ENCODE data around the gene CNOT4. TPM values are rescaled to one million over a fixed set of nuclear protein-coding genes. Genes with fewer than 3 reads are reported as not detected.
A peak's percentile ranks its signal among the peaks of the same experiment; 100 is the strongest.

The CNOT4 gene
- total and polyA plus RNA-seq, 3 donors from 2014 or later: 38.2 to 56.7 (median 53.2) TPM

DNA sequence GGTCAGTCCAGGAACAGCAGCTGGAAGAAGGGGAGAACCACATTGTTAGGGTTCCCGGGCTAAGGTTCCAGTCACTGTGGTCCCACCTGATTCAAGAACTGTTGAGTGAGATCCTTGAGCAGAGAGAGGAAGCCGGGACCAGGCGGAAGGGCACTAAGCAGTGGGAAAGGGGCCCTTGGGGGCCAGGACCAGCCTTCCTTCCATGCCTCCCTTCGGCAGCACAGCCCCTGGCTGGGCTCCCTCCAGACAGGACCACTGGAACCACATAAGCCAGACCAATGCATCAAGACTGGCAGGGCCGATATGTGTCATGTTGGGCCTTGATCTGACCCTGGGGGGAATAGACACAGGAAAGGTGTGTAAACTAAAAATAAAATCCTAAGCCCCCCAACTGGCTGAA, 172.4 kb downstream of the CNOT4 start:
- Histone ChIP-seq H3K27ac (no peak overlapping the region), H3K4me3 (no peak overlapping the region), H3K36me3 (ENCODE audit: low read depth, missing control alignments) (no peaks in the 10 kb centered on the region), H3K4me1 (no peaks in the 10 kb centered on the region), H3K9me3 (no peaks in the 10 kb centered on the region), H3K27me3 (no peaks in the 10 kb centered on the region)
- no peak for DNase-seq
- whole genome bisulfite sequencing, 2 donors: 91% methylated on average over 5 of the region's 5 CpGs
- intact Hi-C loops (cut with DNase I; ENCODE audit: low total_unique reads): no loop called here
- TF ChIP-seq, protein P1, sequence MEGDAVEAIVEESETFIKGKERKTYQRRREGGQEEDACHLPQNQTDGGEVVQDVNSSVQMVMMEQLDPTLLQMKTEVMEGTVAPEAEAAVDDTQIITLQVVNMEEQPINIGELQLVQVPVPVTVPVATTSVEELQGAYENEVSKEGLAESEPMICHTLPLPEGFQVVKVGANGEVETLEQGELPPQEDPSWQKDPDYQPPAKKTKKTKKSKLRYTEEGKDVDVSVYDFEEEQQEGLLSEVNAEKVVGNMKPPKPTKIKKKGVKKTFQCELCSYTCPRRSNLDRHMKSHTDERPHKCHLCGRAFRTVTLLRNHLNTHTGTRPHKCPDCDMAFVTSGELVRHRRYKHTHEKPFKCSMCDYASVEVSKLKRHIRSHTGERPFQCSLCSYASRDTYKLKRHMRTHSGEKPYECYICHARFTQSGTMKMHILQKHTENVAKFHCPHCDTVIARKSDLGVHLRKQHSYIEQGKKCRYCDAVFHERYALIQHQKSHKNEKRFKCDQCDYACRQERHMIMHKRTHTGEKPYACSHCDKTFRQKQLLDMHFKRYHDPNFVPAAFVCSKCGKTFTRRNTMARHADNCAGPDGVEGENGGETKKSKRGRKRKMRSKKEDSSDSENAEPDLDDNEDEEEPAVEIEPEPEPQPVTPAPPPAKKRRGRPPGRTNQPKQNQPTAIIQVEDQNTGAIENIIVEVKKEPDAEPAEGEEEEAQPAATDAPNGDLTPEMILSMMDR (IDR thresholded peaks at IDR 0.05): no peak
- TF ChIP-seq POLR2A (IDR thresholded peaks at IDR 0.05): no peak

DNA sequence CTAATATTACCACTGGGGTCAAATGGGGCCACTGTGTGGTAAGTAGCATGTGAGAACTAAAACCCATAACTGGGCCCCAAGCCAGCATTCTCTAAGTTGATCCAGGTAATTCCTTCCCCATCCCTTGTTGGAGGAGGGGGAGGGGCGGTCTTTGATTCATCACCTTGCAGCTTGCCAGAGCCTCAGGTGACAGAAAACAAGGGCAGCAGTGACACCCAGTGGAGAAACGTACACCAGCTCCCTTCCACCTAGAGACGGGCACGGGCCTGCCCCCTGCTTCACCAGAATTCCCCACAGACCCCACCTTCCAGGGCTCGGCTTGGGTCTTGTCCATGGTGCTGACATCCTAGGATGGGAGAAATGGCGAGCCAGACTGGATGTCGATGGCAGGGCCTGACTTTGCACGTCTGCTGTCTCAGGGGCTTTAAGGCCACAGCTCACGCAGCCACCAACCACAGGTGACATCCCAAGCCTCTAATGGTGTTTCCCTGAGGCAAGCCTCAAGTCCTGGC, 174.2 kb downstream of the CNOT4 start:
- WGBS, 2 donors: 34 to 47% methylated on average over 9 of the region's 9 CpGs
- no peaks in the 10 kb centered on the region for H3K36me3 ChIP-seq (ENCODE audit: low read depth, missing control alignments)
- H3K4me1 ChIP-seq: no peaks in the 10 kb centered on the region
- DNase-seq: peak; percentile 58
- no peak overlapping the region for H3K27ac ChIP-seq
- TF ChIP-seq POLR2A (IDR thresholded peaks at IDR 0.05): no peak
- TF ChIP-seq, protein P1 (IDR thresholded peaks at IDR 0.05): peak in 1 of 3 experiments; percentile 23
- H3K4me3 ChIP-seq: no peak overlapping the region
- no peaks in the 10 kb centered on the region for H3K27me3 ChIP-seq
- no peaks in the 10 kb centered on the region for H3K9me3 ChIP-seq
- intact Hi-C loops (cut with DNase I; ENCODE audit: low total_unique reads): no loop called here

DNA sequence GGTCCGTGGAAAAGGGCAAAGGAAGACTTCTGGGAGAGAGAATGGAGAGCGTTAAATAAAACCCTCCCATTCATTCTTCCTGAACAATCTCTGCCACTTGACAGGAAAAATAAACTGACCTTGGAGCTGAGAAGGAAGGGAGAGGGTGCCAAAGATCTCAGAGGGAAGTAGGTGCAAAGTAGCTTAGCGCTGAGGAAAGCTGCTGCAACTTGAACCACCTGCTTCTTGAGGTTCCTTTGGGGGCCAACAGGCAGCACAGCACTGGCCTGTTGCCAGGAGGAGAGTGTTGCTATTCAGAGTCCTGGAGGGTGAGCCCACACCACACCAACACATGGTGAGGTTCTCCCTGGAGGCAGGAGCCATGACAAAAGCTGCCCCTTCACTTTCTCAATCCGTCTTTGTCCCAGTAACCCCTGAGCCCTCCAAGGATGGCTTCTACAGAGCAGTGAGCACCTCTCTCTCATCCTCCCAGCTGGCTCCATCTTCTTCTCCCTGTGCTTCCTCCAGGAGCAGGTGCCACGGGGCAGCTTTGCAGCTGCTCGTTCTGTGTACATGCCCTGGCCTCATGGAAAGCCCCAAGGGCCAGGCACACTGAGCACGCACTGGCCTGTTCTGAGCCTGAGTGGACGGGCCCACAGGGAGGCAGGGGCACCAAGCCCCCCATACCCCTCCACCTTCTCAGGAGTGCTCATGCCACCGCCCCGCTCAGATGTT, 174.9 kb downstream of the CNOT4 start:
- H3K4me3 ChIP-seq: no peak overlapping the region
- WGBS, 2 donors: 62 to 78% methylated on average over 10 of the region's 10 CpGs
- TF ChIP-seq, protein P1 (IDR thresholded peaks at IDR 0.05): no peak
- no peak for TF ChIP-seq POLR2A (IDR thresholded peaks at IDR 0.05)
- intact Hi-C loops (cut with DNase I; ENCODE audit: low total_unique reads): no loop called here
- H3K4me1 ChIP-seq: no peaks in the 10 kb centered on the region
- no peak overlapping the region for H3K27ac ChIP-seq
- H3K9me3 ChIP-seq: no peaks in the 10 kb centered on the region
- no peak for DNase-seq
- H3K27me3 ChIP-seq: no peaks in the 10 kb centered on the region
- no peaks in the 10 kb centered on the region for H3K36me3 ChIP-seq (ENCODE audit: low read depth, missing control alignments)

DNA sequence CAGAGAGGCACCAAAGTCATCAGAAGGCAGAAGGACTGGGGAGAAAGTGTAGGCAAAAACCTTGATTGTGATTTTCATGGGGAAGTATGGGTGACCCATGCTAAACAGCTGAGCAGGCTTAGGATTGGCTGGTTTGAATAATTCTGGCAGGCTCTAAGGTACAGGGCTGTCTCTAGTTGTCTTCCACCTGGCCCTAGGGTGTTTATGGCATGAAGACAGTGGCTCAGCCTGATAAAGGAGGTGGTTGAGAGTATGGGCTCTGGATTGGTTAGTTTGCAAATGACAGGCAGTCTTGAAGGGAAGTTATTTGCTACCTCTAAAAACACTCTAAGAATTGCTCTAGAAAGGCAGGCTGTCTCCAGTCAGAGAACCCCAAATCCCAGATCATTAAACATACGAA, 176.0 kb downstream of the CNOT4 start:
- no peak for DNase-seq
- no peaks in the 10 kb centered on the region for H3K36me3 ChIP-seq (ENCODE audit: low read depth, missing control alignments)
- no peak overlapping the region for H3K4me3 ChIP-seq
- TF ChIP-seq POLR2A (IDR thresholded peaks at IDR 0.05): no peak
- TF ChIP-seq, protein P1 (IDR thresholded peaks at IDR 0.05): no peak
- WGBS, 2 donors: 92 to 93% methylated on average over 1 of the region's 1 CpG
- H3K9me3 ChIP-seq: no peaks in the 10 kb centered on the region
- intact Hi-C loops (cut with DNase I; ENCODE audit: low total_unique reads): no loop called here
- no peak overlapping the region for H3K27ac ChIP-seq
- no peaks in the 10 kb centered on the region for H3K4me1 ChIP-seq
- no peaks in the 10 kb centered on the region for H3K27me3 ChIP-seq

DNA sequence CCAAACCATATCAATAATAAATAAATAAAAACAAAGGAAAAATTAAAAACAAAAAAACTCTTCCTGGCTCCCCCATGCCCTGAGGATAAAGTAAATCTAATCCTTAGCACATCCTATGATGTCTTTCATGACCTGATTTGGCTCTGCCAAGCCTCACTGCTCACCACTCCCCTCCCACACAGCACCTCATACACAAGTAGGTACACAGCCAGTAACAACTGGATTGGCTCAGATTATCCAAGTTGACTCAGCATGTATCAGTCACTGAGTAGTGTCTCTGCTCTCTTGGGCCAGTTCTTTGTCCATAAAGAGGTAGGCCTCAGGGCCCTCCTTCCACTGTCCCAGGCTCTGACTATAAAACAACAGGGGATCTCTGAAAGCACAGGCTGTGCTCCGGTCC, 176.7 kb downstream of the CNOT4 start:
- H3K27me3 ChIP-seq: no peaks in the 10 kb centered on the region
- no peak overlapping the region for H3K27ac ChIP-seq
- DNase-seq: no peak
- no peak overlapping the region for H3K4me3 ChIP-seq
- no peaks in the 10 kb centered on the region for H3K9me3 ChIP-seq
- no peaks in the 10 kb centered on the region for H3K36me3 ChIP-seq (ENCODE audit: low read depth, missing control alignments)
- TF ChIP-seq POLR2A (IDR thresholded peaks at IDR 0.05): no peak
- TF ChIP-seq, protein P1 (IDR thresholded peaks at IDR 0.05): no peak
- intact Hi-C loops (cut with DNase I; ENCODE audit: low total_unique reads): no loop called here
- 100% methylated on average over 1 of the region's 1 CpG for WGBS, 2 donors
- no peaks in the 10 kb centered on the region for H3K4me1 ChIP-seq
